ENCODE results near the gene HLA-E. TPM values are rescaled to one million over a fixed set of nuclear protein-coding genes. Genes with fewer than 3 reads are reported as not detected.

HLA-E gene
- total RNA-seq, 1 experiment from 2014 or later = 41.1 TPM

- Histone ChIP-seq H3K4me3 (ENCODE audit: low read depth, low read length, poor library complexity, severe bottlenecking) (no peak overlapping the region), H3K27me3 (replicated peaks; ENCODE audit: insufficient read depth, low read depth, low read length, poor library complexity) (no peaks in the 10 kb centered on the region), H3K36me3 (ENCODE audit: insufficient read depth, low read length, poor library complexity, severe bottlenecking) (no peaks in the 10 kb centered on the region), H3K4me1 (ENCODE audit: insufficient read depth, low read length, poor library complexity, severe bottlenecking) (no peaks in the 10 kb centered on the region), H3K27ac (ENCODE audit: low read depth, low read length, poor library complexity, severe bottlenecking) (no peak overlapping the region), H3K9me3 (ENCODE audit: low read depth, low read length, poor library complexity, severe bottlenecking) (no peaks in the 10 kb centered on the region)
- intact Hi-C loops (cut with micrococcal nuclease; ENCODE audit: unreplicated experiment) = no loop called here
- no peak for DNase-seq (ENCODE audit: low spot score)
- CTCF ChIA-PET = interaction anchor here (1.2 kb wide), 1 partner anchor 12 kb away, joined by 5 read pairs; no protein-coding TSS in a partner anchor
- TF ChIP-seq EZH2 (IDR thresholded peaks at IDR 0.05; ENCODE audit: borderline replicate concordance, low read depth, low read length, poor library complexity, severe bottlenecking) = no peak
- TF ChIP-seq, protein P1, sequence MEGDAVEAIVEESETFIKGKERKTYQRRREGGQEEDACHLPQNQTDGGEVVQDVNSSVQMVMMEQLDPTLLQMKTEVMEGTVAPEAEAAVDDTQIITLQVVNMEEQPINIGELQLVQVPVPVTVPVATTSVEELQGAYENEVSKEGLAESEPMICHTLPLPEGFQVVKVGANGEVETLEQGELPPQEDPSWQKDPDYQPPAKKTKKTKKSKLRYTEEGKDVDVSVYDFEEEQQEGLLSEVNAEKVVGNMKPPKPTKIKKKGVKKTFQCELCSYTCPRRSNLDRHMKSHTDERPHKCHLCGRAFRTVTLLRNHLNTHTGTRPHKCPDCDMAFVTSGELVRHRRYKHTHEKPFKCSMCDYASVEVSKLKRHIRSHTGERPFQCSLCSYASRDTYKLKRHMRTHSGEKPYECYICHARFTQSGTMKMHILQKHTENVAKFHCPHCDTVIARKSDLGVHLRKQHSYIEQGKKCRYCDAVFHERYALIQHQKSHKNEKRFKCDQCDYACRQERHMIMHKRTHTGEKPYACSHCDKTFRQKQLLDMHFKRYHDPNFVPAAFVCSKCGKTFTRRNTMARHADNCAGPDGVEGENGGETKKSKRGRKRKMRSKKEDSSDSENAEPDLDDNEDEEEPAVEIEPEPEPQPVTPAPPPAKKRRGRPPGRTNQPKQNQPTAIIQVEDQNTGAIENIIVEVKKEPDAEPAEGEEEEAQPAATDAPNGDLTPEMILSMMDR (conservative IDR thresholded peaks at IDR 0.05; ENCODE audit: low read depth, low read length) = no peak
- POLR2A ChIA-PET (ENCODE audit: low non-redundant PET) = interaction anchor here (0.7 kb wide), 1 partner anchor 61 kb away, joined by 5 read pairs; no protein-coding TSS in a partner anchor
- BruUV-seq (replicated peaks) = no TSS peak
Measured at GRCh38 chr6:30530014-30530413, 40.7 kb downstream of the HLA-E start.

DNA sequence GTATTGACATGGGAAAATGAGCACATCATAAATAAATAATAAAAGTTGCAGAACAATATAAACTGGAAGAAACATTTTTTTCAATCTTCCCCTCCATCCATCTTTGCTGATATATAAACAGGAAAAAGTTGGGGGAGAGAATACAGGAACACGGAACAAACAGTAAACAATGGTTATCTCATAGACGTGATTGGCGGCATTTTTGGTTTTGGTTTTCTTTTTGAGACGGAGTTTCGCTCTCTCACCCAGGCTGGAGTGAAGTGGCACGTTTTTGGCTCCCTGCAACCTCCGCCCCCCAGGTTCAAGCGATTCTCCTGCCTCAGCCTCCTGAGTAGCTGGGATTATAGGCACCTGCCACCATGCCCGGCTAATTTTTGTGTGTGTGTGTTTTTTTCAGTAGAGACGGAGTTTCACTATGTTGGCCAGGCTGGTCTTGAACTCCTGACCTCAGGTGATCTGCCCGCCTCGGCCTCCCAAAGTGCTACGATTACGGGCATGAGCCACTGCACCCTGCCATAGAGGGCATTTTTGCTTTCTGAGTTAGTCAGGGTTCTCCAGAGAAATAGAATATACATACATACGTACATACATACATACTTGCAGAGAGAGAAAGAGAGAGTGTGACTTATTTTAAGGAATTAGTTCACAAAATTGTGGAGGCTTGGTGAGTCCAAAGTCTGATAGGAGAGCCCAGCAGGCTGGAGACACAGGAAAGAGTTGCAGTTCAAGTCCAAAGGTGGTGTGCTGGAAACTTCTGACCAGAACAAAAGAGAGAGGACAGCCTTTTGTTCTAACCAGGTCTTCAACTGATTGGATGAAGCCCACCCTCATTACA is 44.4 kb downstream of the HLA-E start:
- Histone ChIP-seq H3K4me3 (ENCODE audit: low read depth, low read length, poor library complexity, severe bottlenecking) (no peak overlapping the region), H3K9me3 (ENCODE audit: low read depth, low read length, poor library complexity, severe bottlenecking) (no peaks in the 10 kb centered on the region), H3K27ac (ENCODE audit: low read depth, low read length, poor library complexity, severe bottlenecking) (no peak overlapping the region), H3K36me3 (ENCODE audit: insufficient read depth, low read length, poor library complexity, severe bottlenecking) (no peaks in the 10 kb centered on the region), H3K27me3 (replicated peaks; ENCODE audit: insufficient read depth, low read depth, low read length, poor library complexity) (no peaks in the 10 kb centered on the region), H3K4me1 (ENCODE audit: insufficient read depth, low read length, poor library complexity, severe bottlenecking) (no peaks in the 10 kb centered on the region)
- ChIA-PET POLR2A (ENCODE audit: low non-redundant PET) (no interaction called here), CTCF (interaction anchor here (1.4 to 1.8 kb wide), 2 partner anchors 52 to 83 kb away, joined by 3 to 20 read pairs; no protein-coding TSS in a partner anchor)
- no peak for DNase-seq (ENCODE audit: low spot score)
- no peak for TF ChIP-seq EZH2 (IDR thresholded peaks at IDR 0.05; ENCODE audit: borderline replicate concordance, low read depth, low read length, poor library complexity, severe bottlenecking)
- TF ChIP-seq, protein P1 (conservative IDR thresholded peaks at IDR 0.05; ENCODE audit: low read depth, low read length) = no peak
- intact Hi-C loops (cut with micrococcal nuclease; ENCODE audit: unreplicated experiment) = no loop called here
- no TSS peak for BruUV-seq (replicated peaks)

- Histone ChIP-seq H3K36me3 (ENCODE audit: insufficient read depth, low read length, poor library complexity, severe bottlenecking) (no peaks in the 10 kb centered on the region), H3K27me3 (replicated peaks; ENCODE audit: insufficient read depth, low read depth, low read length, poor library complexity) (no peaks in the 10 kb centered on the region), H3K9me3 (ENCODE audit: low read depth, low read length, poor library complexity, severe bottlenecking) (no peaks in the 10 kb centered on the region), H3K4me3 (ENCODE audit: low read depth, low read length, poor library complexity, severe bottlenecking) (no peak overlapping the region), H3K27ac (ENCODE audit: low read depth, low read length, poor library complexity, severe bottlenecking) (no peak overlapping the region), H3K4me1 (ENCODE audit: insufficient read depth, low read length, poor library complexity, severe bottlenecking) (peaks cover 4% of the 10 kb centered on the region)
- ChIA-PET POLR2A (ENCODE audit: low non-redundant PET) (no interaction called here), CTCF (no interaction called here)
- intact Hi-C loops (cut with micrococcal nuclease; ENCODE audit: unreplicated experiment) = no loop called here
- no peak for DNase-seq (ENCODE audit: low spot score)
- no TSS peak for BruUV-seq (replicated peaks)
- TF ChIP-seq, protein P1 (conservative IDR thresholded peaks at IDR 0.05; ENCODE audit: low read depth, low read length) = no peak
- no peak for TF ChIP-seq EZH2 (IDR thresholded peaks at IDR 0.05; ENCODE audit: borderline replicate concordance, low read depth, low read length, poor library complexity, severe bottlenecking)
Measured at GRCh38 chr6:30537931-30538330, 48.6 kb downstream of the HLA-E start.

Measured in A673 (cell line).